ENCODE results near the gene MYPN.
A peak's percentile ranks its signal among the peaks of the same experiment; 100 is the strongest.

MYPN gene

GRCh38 chr10:68153473-68154210 lies 44.4 kb downstream of the MYPN start (continued):
- TF ChIP-seq OSR2 (tag by site-specific recombination; IDR thresholded peaks at IDR 0.05) (peak; percentile 88), GFI1B (tag by site-specific recombination; IDR thresholded peaks at IDR 0.05) (peak; percentile 80; the same call in 1 of the 2 replicates), FEZF1 (tag by site-specific recombination; IDR thresholded peaks at IDR 0.05) (peak; percentile 61), ZNF2 (tag by site-specific recombination; IDR thresholded peaks at IDR 0.05) (0 out of 2 replicates have a peak, but pooled peaks have one; percentile 63), ZNF558 (tag by site-specific recombination; IDR thresholded peaks at IDR 0.05) (peak; percentile 92), REPIN1 (tag by site-specific recombination; IDR thresholded peaks at IDR 0.05; ENCODE audit: low read depth) (peak; percentile 7; the same call in 1 of the 2 replicates), ZBTB17 (tag by site-specific recombination; IDR thresholded peaks at IDR 0.05) (peak; percentile 98), ZNF280D (tag by site-specific recombination; IDR thresholded peaks at IDR 0.05) (peak; percentile 8; the same call in 1 of the 2 replicates), ZNF645 (tag by site-specific recombination; IDR thresholded peaks at IDR 0.05) (no peak), ZFP37 (tag by site-specific recombination; IDR thresholded peaks at IDR 0.05) (peak; percentile 92), ZNF843 (tag by site-specific recombination; IDR thresholded peaks at IDR 0.05) (peak; percentile 92), MEIS1 (CRISPR knock-in tag; IDR thresholded peaks at IDR 0.05; ENCODE audit: borderline replicate concordance) (peak; percentile 82; the same call in 1 of the 2 replicates), ZFP69B (tag by site-specific recombination; IDR thresholded peaks at IDR 0.05) (peak; percentile 89), ZNF398 (tag by site-specific recombination; IDR thresholded peaks at IDR 0.05) (peak; percentile 70), KLF7 (tag by site-specific recombination; IDR thresholded peaks at IDR 0.05; ENCODE audit: borderline replicate concordance) (no peak), ZNF600 (tag by site-specific recombination; IDR thresholded peaks at IDR 0.05) (peak; percentile 89; the same call in 1 of the 2 replicates), ZNF747 (tag by site-specific recombination; IDR thresholded peaks at IDR 0.05) (no peak), PRDM1 (tag by site-specific recombination; IDR thresholded peaks at IDR 0.05) (peak; percentile 86), ZNF692 (tag by site-specific recombination; IDR thresholded peaks at IDR 0.05) (peak; percentile 90), ZNF37A (tag by site-specific recombination; IDR thresholded peaks at IDR 0.05) (peak; percentile 67; the same call in 1 of the 2 replicates), ZNF660 (tag by site-specific recombination; IDR thresholded peaks at IDR 0.05) (peak; percentile 97), KLF17 (tag by site-specific recombination; IDR thresholded peaks at IDR 0.05) (peak; percentile 92), ZSCAN23 (tag by site-specific recombination; IDR thresholded peaks at IDR 0.05) (peak; percentile 97), ZNF639 (tag by site-specific recombination; IDR thresholded peaks at IDR 0.05) (peak; percentile 99)
- TF ChIP-seq, protein P1, sequence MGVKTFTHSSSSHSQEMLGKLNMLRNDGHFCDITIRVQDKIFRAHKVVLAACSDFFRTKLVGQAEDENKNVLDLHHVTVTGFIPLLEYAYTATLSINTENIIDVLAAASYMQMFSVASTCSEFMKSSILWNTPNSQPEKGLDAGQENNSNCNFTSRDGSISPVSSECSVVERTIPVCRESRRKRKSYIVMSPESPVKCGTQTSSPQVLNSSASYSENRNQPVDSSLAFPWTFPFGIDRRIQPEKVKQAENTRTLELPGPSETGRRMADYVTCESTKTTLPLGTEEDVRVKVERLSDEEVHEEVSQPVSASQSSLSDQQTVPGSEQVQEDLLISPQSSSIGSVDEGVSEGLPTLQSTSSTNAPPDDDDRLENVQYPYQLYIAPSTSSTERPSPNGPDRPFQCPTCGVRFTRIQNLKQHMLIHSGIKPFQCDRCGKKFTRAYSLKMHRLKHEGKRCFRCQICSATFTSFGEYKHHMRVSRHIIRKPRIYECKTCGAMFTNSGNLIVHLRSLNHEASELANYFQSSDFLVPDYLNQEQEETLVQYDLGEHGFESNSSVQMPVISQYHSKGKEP (tag by site-specific recombination; IDR thresholded peaks at IDR 0.05) = peak; percentile 27; the same call in 1 of the 2 replicates
- TF ChIP-seq, protein P2, sequence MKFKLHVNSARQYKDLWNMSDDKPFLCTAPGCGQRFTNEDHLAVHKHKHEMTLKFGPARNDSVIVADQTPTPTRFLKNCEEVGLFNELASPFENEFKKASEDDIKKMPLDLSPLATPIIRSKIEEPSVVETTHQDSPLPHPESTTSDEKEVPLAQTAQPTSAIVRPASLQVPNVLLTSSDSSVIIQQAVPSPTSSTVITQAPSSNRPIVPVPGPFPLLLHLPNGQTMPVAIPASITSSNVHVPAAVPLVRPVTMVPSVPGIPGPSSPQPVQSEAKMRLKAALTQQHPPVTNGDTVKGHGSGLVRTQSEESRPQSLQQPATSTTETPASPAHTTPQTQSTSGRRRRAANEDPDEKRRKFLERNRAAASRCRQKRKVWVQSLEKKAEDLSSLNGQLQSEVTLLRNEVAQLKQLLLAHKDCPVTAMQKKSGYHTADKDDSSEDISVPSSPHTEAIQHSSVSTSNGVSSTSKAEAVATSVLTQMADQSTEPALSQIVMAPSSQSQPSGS (tag by site-specific recombination; IDR thresholded peaks at IDR 0.05; ENCODE audit: low read depth) = peak; percentile 84; the same call in 1 of the 2 replicates
